Stromal cell of bone marrow (primary cell): ENCODE results near the gene AIRE.
A peak's percentile ranks its signal among the peaks of the same experiment; 100 is the strongest.

Source experiments
- DNase-seq: peaks from one replicate; pipeline ENCODE4 v3.0.0-alpha.2; 2012; ENCODE audit warnings: low read depth

Gene AIRE

DNA sequence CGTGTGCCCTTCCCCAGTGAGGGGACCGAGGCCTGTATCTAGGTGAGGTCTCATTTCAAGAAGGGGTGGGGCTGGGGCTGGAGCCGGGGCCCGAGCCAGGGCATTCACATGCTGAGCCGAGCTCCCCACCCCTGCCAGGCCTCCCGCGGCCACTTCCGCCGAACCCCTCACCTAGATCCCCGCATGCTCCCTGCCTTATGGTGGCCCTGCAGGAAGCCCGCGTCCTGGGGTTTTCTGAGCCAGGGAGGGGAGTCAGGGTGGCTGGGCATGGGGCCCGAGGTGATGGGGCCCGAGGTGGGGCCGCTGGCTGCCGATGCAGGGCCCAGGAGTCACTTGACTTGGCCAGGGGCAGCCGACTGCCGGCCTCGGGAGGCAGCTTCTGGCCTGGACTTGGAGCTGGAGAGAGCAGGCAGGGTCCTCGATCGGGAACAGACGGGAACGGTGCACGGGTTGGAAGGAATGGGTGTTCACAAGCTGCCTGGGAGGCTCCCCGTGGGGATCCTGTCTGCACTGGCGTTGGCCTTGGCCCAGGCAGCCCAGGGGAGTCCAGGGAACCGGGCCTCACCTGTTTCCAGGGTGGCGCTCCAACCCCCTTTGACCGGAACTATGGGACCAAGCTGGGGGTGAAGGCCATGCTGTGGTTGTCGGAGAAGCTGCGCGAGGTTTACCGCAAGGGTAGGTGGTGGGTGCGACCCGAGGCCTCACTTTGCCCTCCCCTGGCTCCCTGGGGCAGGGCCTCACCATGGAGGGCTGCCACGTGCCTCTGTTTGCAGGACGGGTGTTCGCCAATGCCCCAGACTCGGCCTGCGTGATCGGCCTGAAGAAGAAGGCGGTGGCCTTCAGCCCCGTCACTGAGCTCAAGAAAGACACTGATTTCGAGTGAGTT lies 40.0 kb downstream of the AIRE start:
- no peak for DNase-seq

DNA sequence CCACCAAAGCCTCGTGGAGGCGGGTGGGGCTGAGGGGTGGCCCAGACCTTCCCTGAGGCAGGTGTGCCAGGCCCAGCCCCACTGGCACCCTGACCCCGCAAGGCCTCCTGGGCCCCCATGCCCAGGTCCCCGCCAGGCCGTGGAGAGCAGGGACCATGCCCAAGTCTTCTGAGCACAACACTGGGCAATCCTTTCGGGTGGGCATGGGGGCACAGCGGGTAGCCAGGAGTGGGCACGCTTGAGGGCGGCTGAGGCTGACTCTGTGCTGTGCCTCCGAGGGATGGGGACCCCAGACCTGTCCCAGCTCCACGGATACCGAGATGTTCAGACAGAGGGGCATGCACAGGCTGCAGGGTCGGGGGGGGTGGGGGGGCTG lies 40.6 kb downstream of the AIRE start:
- DNase-seq: no peak

- DNase-seq: no peak
These were observed 41.3 kb downstream of the AIRE start for GRCh38 chr21:44326716-44327602.

DNA sequence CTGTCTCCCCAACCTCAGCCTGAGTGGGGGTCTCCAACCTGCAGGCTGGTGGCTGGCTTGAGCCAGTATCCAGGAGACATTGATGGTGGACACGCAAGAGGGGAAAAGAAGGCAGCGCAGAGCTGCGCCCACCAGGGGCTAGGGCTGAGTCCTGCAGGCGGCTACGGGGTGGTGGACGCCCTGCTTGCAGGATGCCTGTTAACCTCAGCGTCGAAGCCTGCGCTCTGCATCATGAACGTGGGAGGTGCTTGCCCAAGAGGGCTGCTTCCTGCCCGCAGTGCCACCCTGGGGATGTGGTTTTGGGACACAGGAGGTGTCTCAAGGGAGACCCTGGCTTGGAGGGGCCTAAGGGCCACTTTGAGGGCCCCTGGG lies 41.9 kb downstream of the AIRE start:
- no peak for DNase-seq

DNA sequence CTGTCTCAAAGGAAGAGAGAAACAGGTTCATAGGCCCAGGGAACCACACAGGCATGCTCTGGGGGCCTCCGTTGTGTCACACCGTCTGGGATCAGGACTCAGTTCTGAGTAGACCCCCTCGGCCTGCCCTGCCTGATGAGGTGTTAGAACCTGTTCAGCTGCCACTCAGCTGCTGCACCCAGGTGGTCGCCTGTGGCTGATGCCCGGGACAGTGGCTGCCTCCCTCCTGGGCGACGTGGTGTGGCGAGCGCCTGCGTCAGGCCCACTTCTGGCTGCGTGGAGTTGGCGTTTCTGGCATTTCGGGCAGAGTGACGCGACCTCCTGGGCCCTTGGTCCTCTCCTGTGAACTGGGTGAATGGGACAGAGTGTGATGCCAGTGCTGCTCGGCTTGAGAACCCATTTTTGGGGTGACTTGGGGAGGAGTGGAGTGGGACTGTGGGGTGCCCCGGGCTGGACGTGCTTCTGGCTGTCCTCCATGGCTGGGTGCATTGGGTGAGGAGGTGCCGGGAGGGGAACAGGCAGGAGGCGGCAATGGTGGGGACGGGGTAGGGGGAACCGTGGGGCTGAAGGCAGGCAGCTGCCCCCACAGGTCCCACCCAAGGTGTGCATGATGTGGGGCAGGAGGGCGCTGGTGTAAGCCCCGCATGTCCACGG lies 42.7 kb downstream of the AIRE start:
- no peak for DNase-seq

DNA sequence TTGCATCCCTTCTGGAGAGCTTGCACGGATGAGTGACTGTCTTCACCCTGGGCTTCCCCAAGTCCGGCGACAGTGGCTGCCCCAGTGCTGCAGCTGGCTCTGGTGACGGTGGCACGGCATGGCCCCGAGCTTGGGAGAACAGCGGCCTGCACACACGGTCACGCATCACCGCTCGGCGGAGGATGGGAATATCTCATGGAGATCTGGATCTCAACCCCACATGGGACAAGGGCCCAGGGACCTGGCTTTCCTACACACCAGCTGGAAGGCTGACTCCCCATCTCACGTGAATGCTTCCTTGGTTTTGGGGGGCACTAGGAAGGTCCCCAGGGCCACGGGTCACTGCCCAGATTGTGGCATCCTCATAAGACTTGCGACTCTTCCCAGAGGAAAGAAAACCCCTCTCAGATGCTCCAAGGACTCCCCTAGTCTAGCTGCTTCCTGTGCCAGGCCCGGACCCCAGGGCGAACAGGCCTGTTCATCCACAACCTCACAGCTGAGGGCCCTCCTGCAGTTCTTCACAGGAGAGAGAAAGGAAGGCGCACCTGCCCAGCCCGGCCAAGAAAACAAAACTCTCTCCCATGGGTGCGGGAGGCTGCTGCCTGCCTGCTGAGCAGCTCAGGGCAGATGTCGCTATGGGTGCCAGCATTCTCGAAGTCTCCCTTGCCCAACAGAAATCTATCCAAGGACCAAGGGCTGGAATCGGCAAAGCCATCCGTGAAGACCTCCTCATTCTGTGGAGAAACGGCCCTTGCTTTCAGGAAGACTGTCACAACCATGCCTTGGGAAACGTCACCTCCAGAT lies 43.6 kb downstream of the AIRE start:
- no peak for DNase-seq

GRCh38 chr21:44329971-44330681 lies 44.5 kb downstream of the AIRE start:
- no peak for DNase-seq

DNA sequence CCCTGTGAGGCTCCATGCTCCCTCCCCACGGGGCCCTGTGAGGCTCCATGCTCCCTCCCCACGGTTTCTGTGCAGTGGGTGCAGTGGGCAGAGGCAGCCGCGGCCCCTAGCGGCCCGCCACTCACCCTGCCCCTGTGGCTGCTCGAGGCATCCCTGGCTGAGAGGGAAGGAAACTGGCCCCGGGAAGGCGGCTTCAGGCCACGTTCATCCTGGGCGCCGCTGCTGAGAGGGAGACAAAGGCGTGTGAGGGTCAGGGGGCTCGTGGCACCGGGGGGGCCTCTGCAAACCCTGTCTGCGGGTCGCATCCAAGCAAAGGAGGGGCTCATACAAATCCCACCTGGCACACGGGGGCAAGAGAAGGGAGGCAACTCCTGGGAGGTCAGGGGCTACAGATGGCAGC lies 45.0 kb downstream of the AIRE start:
- DNase-seq: no peak

GRCh38 chr21:44331209-44331608 lies 45.5 kb downstream of the AIRE start:
- no peak for DNase-seq

GRCh38 chr21:44331650-44332307 lies 46.1 kb downstream of the AIRE start:
- no peak for DNase-seq

DNA sequence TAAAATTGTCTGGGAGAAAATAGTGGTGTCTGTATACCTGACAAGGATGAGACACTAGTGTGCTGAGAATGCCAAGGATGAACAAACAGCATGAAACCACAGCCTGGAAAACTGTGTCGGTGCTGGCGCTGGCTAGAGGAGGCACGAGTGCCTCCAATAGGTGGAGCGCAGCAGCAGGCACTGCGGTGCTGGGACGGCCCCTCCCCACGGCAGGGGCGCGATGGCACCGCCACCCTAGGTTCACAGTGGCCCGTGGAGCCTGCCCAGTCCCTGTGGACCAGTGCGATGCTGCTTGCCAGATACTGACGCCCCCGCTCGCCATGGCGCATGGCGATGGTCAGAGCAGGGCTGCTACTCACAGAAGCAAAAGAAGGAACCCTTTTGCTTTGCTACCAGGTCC lies 46.7 kb downstream of the AIRE start:
- DNase-seq: no peak

GRCh38 chr21:44332965-44333364 lies 47.3 kb downstream of the AIRE start:
- DNase-seq: no peak

DNA sequence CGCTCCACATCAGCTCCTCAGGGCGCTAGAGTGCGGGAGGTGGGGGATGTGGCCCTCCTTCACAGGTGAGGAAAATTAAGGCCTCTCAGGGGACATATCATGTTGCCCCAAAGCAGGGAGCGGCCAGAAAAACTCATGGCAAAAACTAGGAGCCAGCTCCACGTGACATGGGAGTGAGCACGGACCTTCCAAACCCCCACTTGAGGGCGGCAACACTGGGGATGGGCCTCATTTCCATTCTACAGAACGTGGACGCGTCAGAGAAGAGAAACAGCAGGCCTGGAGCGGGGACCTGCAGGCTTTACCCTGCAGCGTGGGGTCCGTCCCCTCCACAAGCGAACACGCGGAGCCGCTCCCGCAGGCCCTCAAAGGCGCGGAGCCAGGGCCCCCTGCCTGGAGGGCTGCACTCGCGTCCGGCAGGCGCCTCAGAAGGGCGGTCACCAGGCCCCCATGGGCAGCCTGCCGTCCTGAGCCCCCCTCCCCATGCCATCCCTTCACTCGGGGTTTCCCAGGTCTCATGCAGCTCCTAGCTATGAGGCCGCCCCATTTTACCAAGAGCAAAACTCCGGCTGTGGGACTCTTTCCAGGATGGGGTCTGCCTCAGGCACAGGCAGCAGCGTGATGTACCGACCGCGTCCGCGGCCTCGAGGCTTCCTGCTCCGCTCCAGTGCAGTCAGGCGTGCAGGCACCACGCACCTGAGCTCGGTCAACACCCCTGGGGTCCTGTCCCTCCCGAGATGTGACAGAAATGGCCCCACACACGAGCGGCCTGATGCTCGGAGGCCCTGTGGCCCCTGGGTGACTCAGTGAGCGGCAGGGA lies 48.0 kb downstream of the AIRE start:
- DNase-seq: no peak

GRCh38 chr21:44334329-44335030 lies 48.8 kb downstream of the AIRE start:
- DNase-seq: no peak

GRCh38 chr21:44335266-44336059 lies 49.8 kb downstream of the AIRE start:
- DNase-seq: no peak

- no peak for DNase-seq
These were observed 51.8 kb downstream of the AIRE start for GRCh38 chr21:44337449-44337848.

GRCh38 chr21:44337941-44338895 lies 52.5 kb downstream of the AIRE start:
- peak; percentile 29 for DNase-seq
